Esophagus squamous epithelium (tissue), 4 donors: Measurements from ENCODE around the gene AOPEP.

ENCODE experiments used
- CTCF ChIP-seq, 6 experiments: fragments of 450-650 bp in 4 of 6; fragments of 200-600 bp in 2 of 6; sonication (generic) in 2 of 6; IDR thresholded peaks; one replicate each; pipeline ENCODE4 v1.5.1; 2016 to 2019; ENCODE audit warnings: antibody characterized with exemption in 6 of 6, mild to moderate bottlenecking in 4 of 6, moderate library complexity in 4 of 6
- POLR2A ChIP-seq, 4 donors: fragments of 450-650 bp; IDR thresholded peaks; one replicate each; pipeline ENCODE4 v1.6.1; 2017; ENCODE audit warnings: antibody characterized with exemption in 4 of 4, mild to moderate bottlenecking in 4 of 4, moderate library complexity in 3 of 4

- no peak for TF ChIP-seq CTCF (IDR thresholded peaks at IDR 0.05)
- TF ChIP-seq POLR2A (IDR thresholded peaks at IDR 0.05), result no peak
These were observed 335.6 kb downstream of the AOPEP start for GRCh38 chr9:95061916-95062595.
